HEK293T (cell line): ENCODE data around the gene TMED10.

Experiments used
- CTCF ChIA-PET: fragments of 350-600 bp; formaldehyde crosslinking; extraction: SDS; loops from one replicate; lab custom pipeline; 2021; ENCODE audit warnings: antibody characterized with exemption, inconsistent platforms; lab: Yijun Ruan, JAX
- POLR2A ChIA-PET: fragments of 350-600 bp; formaldehyde crosslinking; extraction: SDS; loops from one replicate; lab custom pipeline; 2020; ENCODE audit warnings: antibody characterized with exemption, inconsistent platforms; lab: Yijun Ruan, JAX
- DNase-seq: peaks from one replicate; pipeline ENCODE4 v3.0.0; 2012; ENCODE audit warnings: mixed read lengths; ENCODE audit errors: extremely low spot score
- ARNT ChIP-seq: fragments of 450-650 bp; IDR thresholded peaks from 2 replicates; pipeline ENCODE4 v1.6.1; 2017; ENCODE audit warnings: mild to moderate bottlenecking
- BHLHE40 ChIP-seq: fragments of 450-650 bp; IDR thresholded peaks from 2 replicates; pipeline ENCODE4 v1.6.1; 2016; ENCODE audit warnings: mild to moderate bottlenecking, moderate library complexity, borderline replicate concordance
- CTBP1 ChIP-seq: fragments of 450-650 bp; IDR thresholded peaks from 2 replicates; pipeline ENCODE4 v1.6.1; 2016; ENCODE audit warnings: borderline replicate concordance
- ELF4 ChIP-seq: fragments of 450-650 bp; IDR thresholded peaks from 2 replicates; pipeline ENCODE4 v1.6.1; 2017; ENCODE audit warnings: antibody characterized with exemption
- FOXA1 ChIP-seq: fragments of 450-650 bp; IDR thresholded peaks from 2 replicates; pipeline ENCODE4 v1.6.1; 2016; ENCODE audit warnings: mild to moderate bottlenecking
- FOXK2 ChIP-seq: fragments of 450-650 bp; IDR thresholded peaks from 2 replicates; pipeline ENCODE4 v1.6.1; 2016; ENCODE audit warnings: mild to moderate bottlenecking
- FOXM1 ChIP-seq: fragments of 450-650 bp; IDR thresholded peaks from 2 replicates; pipeline ENCODE4 v1.6.1; 2017; ENCODE audit warnings: mild to moderate bottlenecking, borderline replicate concordance
- HDGF ChIP-seq: fragments of 450-650 bp; IDR thresholded peaks from 2 replicates; pipeline ENCODE4 v1.6.1; 2017; ENCODE audit warnings: antibody characterized with exemption, borderline replicate concordance
- L3MBTL2 ChIP-seq: fragments of 450-650 bp; conservative IDR thresholded peaks from 2 replicates; pipeline ENCODE4 v1.6.1; 2016; ENCODE audit warnings: mild to moderate bottlenecking
- LEF1 ChIP-seq: fragments of 450-650 bp; IDR thresholded peaks from 2 replicates; pipeline ENCODE4 v1.6.1; 2017; ENCODE audit warnings: mild to moderate bottlenecking, borderline replicate concordance
- NFRKB ChIP-seq: fragments of 450-650 bp; IDR thresholded peaks from 2 replicates; pipeline ENCODE4 v1.6.1; 2016; ENCODE audit warnings: mild to moderate bottlenecking, moderate library complexity
- SP1 ChIP-seq: fragments of 450-650 bp; IDR thresholded peaks from 2 replicates; pipeline ENCODE4 v1.6.1; 2017
- SUZ12 ChIP-seq: fragments of 450-650 bp; IDR thresholded peaks from 2 replicates; pipeline ENCODE4 v1.6.1; 2016; ENCODE audit warnings: mild to moderate bottlenecking
- TARDBP ChIP-seq: fragments of 450-650 bp; IDR thresholded peaks from 2 replicates; pipeline ENCODE4 v1.6.1; 2016
- ZNF384 ChIP-seq: fragments of 450-650 bp; IDR thresholded peaks from 2 replicates; pipeline ENCODE4 v1.6.1; 2016
- TF ChIP-seq, protein P1 (sequence below): fragments of 450-650 bp; IDR thresholded peaks from 2 replicates; pipeline ENCODE4 v1.6.1; 2016

The TMED10 gene

DNA sequence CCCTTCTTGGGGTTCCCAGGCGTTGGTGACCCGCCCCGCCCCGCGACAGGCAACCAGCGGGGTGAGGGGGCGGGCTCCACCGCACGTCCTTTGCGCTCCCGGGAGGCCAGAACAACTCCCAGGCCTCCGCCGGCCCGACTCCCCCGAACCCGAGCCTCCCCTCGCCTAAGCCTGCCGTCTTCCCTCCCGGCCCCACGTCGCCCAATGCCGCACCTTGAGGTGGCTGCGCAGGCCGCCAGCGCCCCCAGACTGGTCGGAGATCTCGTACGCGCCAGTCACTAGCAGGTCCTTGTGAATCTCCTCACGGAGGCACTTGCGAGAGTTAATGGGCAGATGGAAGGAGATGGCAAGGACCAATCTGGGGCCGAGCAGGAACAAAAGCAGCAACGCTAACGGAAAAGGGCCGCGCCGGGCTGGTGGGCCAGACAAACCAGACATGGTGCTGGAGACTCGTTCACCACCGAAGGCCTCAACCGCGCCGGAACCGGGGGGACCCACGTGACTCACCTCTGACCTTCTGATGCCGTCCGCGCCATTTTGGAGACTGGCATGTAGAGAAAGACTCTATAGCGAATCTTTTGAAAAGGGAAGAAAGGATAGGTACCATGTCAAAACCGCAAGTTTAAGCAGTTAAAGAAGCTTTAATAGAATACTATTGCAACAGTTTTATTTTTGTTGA lies at the start of gene TMED10:
Gene TMED10 (minus strand): TSS at position 471 of the 679 bp plus-strand sequence. CDS start 33 bp downstream, at position 438.
- CTCF ChIA-PET = no interaction called here
- POLR2A ChIA-PET = no interaction called here
- TF ChIP-seq L3MBTL2 = peak; percentile 38; the same call in 1 of the 2 replicates
- no peak for TF ChIP-seq FOXK2
- TF ChIP-seq HDGF = 0 out of 2 replicates have a peak, but pooled peaks have one; percentile 49
- TF ChIP-seq ELF4 = peak; percentile 63; the same call in 1 of the 2 replicates
- peak; percentile 74 for TF ChIP-seq NFRKB
- peak; percentile 77 for DNase-seq

DNA sequence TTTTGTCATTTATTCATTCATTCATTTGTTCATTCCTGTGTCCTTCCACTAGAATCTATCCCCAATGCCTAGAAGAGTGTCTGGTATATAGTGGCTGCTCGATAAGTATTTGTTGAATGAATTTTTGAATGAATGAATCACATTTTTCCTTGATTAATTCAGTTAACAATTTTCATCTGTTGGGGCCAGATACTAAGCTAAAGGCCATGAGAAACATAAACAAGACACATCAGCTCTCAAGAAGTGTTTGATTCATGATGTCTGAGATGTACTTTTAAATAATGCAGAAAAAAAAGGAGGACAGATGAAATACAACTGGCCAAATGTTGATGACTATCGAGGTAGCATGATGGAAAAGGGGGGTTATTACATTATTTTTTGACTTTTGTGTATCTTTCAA lies 48.1 kb upstream of the TMED10 start:
- POLR2A ChIA-PET = no interaction called here
- CTCF ChIA-PET = interaction anchor here (0.6 kb wide), 1 partner anchor 28 kb away, joined by 5 read pairs; no protein-coding TSS in a partner anchor
- TF ChIP-seq ELF4 (no peak), BHLHE40 (no peak), ARNT (no peak), L3MBTL2 (no peak), TARDBP (no peak), CTBP1 (no peak), NFRKB (no peak), FOXK2 (no peak), HDGF (no peak), ZNF384 (no peak), SUZ12 (no peak), FOXA1 (no peak), FOXM1 (no peak), LEF1 (no peak), SP1 (no peak)
- TF ChIP-seq, protein P1, sequence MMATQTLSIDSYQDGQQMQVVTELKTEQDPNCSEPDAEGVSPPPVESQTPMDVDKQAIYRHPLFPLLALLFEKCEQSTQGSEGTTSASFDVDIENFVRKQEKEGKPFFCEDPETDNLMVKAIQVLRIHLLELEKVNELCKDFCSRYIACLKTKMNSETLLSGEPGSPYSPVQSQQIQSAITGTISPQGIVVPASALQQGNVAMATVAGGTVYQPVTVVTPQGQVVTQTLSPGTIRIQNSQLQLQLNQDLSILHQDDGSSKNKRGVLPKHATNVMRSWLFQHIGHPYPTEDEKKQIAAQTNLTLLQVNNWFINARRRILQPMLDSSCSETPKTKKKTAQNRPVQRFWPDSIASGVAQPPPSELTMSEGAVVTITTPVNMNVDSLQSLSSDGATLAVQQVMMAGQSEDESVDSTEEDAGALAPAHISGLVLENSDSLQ = no peak
- no peak for DNase-seq

DNA sequence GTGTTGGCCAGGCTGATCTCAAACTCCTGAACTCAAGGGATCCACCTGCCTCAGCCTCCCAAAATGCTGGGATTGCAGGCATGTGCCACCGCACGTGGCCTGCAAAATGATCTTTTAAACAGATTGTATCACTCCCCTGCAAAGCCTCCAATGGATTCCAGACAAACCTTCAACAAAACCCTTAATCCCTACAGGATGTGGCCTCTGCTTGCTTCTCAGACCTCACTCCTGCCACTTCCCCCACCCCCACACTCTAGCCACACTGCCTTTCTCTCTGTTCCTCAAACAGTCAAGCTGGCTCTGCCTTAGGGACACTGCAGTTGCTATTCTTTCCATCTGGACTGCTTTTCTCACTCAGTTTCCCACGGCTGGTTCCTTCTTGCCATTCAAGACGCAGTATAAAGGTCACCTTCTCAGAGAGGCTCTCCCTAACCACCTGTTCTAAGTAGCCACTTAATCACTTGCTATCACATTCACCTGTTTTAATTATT lies 47.3 kb upstream of the TMED10 start:
- no peak for DNase-seq
- TF ChIP-seq NFRKB = no peak
- CTCF ChIA-PET = no interaction called here
- POLR2A ChIA-PET = no interaction called here

DNA sequence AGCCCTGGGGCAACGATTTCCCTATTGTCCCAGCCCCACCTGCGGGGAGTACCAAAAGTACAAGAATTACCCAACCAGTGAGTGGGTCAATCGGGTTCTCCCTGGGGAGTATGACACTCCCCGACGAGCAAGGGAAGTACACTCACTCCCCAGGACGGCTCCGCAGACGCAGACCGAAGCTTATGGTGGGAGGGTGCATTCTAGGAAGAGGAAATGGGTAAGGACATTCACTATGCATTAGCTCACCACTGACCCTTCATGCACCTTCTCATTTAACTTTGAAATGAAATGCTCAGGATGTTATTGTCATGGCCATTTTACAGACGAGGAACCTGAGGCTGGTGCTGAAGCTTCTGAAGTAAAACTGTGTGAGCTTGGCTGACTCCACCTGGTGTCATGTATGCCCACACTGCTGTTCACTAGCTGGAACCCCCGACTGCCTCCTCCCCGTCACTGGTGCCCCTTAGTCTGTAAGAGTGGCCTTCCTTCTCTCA lies 45.8 kb upstream of the TMED10 start:
- no peak for TF ChIP-seq L3MBTL2
- no peak for TF ChIP-seq BHLHE40
- TF ChIP-seq FOXK2 = no peak
- DNase-seq = no peak
- ChIA-PET CTCF (no interaction called here), POLR2A (no interaction called here)

DNA sequence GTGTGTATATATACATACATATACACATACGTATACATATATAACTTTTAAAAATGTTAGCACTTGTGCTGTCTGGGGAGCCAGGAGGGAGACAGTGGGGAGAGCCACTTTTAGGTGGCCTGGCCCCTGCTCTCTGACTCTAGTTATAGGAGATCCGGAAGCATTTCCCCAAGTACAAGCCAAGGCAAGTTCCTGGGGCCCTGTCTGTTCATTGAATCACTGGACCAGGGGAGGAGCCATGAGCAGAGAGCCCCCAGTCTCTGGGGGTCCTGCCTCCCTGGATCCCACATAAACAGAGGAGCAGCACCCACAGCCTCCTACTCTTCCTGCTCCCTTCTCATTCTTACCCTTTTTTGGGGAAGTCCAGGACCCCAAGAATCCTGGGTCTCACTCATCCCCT lies 45.4 kb upstream of the TMED10 start:
- CTCF ChIA-PET = no interaction called here
- POLR2A ChIA-PET = no interaction called here
- DNase-seq = no peak

DNA sequence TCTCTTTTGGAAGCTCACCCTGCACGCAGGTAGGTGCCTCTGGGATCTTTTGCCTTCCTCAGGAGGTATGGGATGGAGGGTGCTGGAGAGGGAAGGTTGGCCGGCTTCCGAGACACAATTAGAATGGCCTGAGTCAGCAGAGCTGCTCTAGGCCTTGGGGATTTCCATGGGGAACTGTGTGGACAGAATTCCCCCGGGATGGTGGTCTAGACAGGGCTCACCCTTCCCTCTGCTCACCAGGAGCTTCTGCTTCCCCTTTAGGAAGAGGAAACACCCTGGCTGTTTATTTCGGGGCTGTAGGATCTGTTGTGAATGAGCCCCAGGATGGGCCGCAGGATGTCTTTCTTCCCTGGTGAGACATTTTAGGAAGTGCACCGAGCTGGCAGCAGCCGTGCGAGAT lies 43.7 kb upstream of the TMED10 start:
- TF ChIP-seq LEF1 (no peak), SUZ12 (no peak), L3MBTL2 (no peak), NFRKB (no peak), SP1 (no peak), FOXA1 (no peak), FOXK2 (no peak), HDGF (no peak), TARDBP (no peak), ZNF384 (no peak), ARNT (no peak)
- ChIA-PET POLR2A (no interaction called here), CTCF (no interaction called here)
- no peak for DNase-seq

More for the DNA sequence above, 45.4 kb upstream of the TMED10 start:
- no peak for TF ChIP-seq FOXM1
- TF ChIP-seq NFRKB = no peak
- no peak for TF ChIP-seq HDGF
- no peak for TF ChIP-seq L3MBTL2
- TF ChIP-seq CTBP1 = no peak
- TF ChIP-seq BHLHE40 = no peak
- no peak for TF ChIP-seq FOXK2
- no peak for TF ChIP-seq TARDBP
- TF ChIP-seq ZNF384 = no peak
- no peak for TF ChIP-seq SUZ12

DNA sequence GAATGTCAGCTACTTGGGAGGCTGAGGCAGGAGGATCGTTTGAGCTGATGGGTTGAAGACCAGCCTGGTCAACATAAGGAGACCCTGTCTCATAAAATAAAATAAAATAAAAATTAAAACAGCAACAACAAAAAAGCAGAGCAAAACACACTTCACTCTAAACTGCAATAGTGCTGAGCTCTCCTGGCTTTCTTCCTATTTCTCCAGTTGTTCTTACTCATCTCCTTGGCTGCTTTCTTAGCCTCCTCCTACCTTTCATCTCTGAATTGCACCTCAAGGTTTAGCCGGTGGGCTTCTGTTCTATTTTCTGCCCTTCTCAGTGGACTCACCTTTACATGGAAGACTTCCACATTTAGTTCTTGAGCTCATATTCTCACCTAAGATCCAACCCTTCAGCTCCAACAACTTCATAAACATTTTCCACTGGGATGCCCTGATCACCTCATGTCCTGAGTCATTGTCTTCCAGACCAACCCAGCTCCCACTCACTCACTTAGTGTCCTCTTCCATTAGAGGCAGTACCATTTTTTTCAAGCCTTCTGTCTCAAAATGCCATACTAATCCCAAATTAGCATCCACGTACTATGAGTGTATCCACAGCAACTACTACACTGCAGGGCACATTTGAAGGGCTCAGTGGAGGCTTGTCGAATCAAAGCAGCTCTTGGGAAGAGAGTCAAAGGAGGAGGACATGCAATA lies 41.2 kb upstream of the TMED10 start:
- DNase-seq = no peak
- TF ChIP-seq LEF1 (no peak), FOXK2 (no peak), CTBP1 (no peak), FOXM1 (no peak), ELF4 (no peak), HDGF (no peak), L3MBTL2 (no peak), SUZ12 (no peak), ZNF384 (no peak), SP1 (no peak), NFRKB (no peak), FOXA1 (no peak), BHLHE40 (no peak), ARNT (no peak), TARDBP (no peak)
- TF ChIP-seq, protein P1 = no peak
- CTCF ChIA-PET = no interaction called here
- POLR2A ChIA-PET = interaction anchor here (0.9 kb wide), 1 partner anchor 11 kb away, joined by 3 read pairs; no protein-coding TSS in a partner anchor
